ENCODE results near the gene MBD5.

The MBD5 gene

DNA sequence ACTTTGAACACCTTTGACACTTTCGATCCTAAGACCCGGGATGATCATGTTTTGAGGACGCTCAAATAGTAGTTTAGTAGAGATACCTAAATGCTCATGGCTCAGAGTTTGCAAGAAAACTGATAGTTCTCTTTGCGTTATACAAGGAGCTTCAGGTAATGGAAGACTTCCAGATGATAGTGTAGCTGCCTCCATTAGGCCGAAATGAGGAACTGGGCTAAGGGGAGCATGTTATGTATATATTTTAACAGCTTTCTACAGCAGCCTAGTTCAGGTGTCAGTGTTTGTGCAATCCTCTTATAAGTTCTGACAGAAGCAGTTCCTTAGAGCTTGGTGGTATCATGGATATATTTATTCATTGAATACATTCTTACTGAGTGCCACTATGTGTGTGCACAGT is 496.9 kb downstream of the MBD5 start:
- TF ChIP-seq CEBPB (IDR thresholded peaks at IDR 0.05) (no peak), ZBTB7A (IDR thresholded peaks at IDR 0.05; ENCODE audit: low read depth) (no peak), REST (IDR thresholded peaks at IDR 0.05; ENCODE audit: low read depth) (no peak), TAF1 (IDR thresholded peaks at IDR 0.05; ENCODE audit: low read depth) (no peak), EP300 (IDR thresholded peaks at IDR 0.05; ENCODE audit: borderline replicate concordance) (no peak), YY1 (IDR thresholded peaks at IDR 0.05; ENCODE audit: low read depth) (no peak), RAD21 (IDR thresholded peaks at IDR 0.05; ENCODE audit: low read depth) (no peak), CREB1 (IDR thresholded peaks at IDR 0.05; ENCODE audit: low read depth) (no peak), EGR1 (IDR thresholded peaks at IDR 0.05) (no peak), TEAD4 (IDR thresholded peaks at IDR 0.05) (no peak)
- TF ChIP-seq, protein P1, sequence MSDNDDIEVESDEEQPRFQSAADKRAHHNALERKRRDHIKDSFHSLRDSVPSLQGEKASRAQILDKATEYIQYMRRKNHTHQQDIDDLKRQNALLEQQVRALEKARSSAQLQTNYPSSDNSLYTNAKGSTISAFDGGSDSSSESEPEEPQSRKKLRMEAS (IDR thresholded peaks at IDR 0.05), result no peak

DNA sequence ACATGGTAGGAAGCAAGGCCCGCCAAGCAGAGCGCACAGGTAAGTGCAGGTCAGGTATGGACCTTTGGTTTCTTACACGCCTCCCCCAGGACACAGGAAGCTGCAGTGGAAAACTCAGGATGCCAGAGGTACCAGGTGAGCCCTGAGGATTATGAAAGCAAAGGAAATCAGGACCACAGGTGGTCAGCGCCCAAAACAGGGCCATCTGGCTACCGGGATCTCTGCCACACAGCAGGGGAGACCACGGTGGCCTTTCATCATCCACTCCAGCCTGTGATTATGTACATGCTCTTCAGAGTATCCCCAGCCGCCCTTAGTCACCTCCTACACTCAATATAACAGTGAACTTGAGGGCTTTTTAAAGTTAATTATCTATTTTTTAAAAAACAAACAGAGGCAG is 498.1 kb downstream of the MBD5 start:
- TF ChIP-seq, protein P2, sequence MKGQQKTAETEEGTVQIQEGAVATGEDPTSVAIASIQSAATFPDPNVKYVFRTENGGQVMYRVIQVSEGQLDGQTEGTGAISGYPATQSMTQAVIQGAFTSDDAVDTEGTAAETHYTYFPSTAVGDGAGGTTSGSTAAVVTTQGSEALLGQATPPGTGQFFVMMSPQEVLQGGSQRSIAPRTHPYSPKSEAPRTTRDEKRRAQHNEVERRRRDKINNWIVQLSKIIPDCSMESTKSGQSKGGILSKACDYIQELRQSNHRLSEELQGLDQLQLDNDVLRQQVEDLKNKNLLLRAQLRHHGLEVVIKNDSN (IDR thresholded peaks at IDR 0.05), result no peak
- TF ChIP-seq, protein P1 (IDR thresholded peaks at IDR 0.05), result no peak
- no peak for TF ChIP-seq EGR1 (IDR thresholded peaks at IDR 0.05)
- no peak for TF ChIP-seq RAD21 (IDR thresholded peaks at IDR 0.05; ENCODE audit: low read depth)
- no peak for TF ChIP-seq TEAD4 (IDR thresholded peaks at IDR 0.05)
- no peak for TF ChIP-seq FOXM1 (IDR thresholded peaks at IDR 0.05; ENCODE audit: borderline replicate concordance, low read depth)
- no peak for TF ChIP-seq CEBPB (IDR thresholded peaks at IDR 0.05)
- no peak for TF ChIP-seq NFIC (IDR thresholded peaks at IDR 0.05)
- no peak for TF ChIP-seq TAF1 (IDR thresholded peaks at IDR 0.05; ENCODE audit: low read depth)
- TF ChIP-seq CREB1 (IDR thresholded peaks at IDR 0.05; ENCODE audit: low read depth), result no peak
- TF ChIP-seq EP300 (IDR thresholded peaks at IDR 0.05; ENCODE audit: borderline replicate concordance), result no peak
- TF ChIP-seq ZBTB7A (IDR thresholded peaks at IDR 0.05; ENCODE audit: low read depth), result no peak

DNA sequence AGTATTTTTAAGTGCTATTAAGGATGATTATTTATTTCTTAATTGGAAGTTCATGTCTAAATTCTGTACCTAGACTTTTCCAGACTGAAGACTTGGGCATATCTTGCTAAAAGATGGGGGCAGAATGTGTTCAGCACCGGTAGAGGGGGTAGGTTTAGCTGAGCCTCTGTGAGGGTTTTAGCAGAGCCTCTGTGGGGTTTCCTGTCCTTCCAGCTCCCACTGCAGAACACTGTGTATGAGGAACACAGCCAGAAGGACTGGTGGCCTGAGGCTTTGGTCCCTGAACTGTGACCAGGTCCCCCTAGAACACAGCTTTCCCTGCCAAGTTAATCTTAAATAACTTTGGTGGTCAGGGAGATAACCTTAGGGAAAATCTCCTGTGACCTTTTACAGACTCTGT is 500.3 kb downstream of the MBD5 start:
- TF ChIP-seq EP300 (IDR thresholded peaks at IDR 0.05; ENCODE audit: borderline replicate concordance) (no peak), ZBTB7A (IDR thresholded peaks at IDR 0.05; ENCODE audit: low read depth) (no peak), FOXM1 (IDR thresholded peaks at IDR 0.05; ENCODE audit: borderline replicate concordance, low read depth) (no peak), TAF1 (IDR thresholded peaks at IDR 0.05; ENCODE audit: low read depth) (no peak)

DNA sequence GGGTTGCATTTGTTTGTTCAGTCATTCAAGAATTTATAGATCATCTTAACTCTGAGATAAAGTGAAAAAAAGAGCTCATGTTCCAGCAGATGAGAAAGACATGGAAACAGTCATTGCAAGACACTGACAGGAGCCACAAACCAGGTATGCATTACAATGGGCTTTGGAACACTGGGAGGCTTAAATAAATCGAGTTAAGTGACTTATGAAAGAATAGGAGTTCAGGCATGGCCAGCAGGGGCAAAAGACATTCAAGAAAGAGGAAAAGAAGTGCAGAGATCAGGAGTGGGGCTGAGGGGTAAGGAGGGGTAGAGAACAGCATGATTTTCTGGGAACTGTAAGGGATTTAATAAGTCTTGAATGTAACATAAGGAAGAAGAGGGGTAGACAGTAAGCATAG is 502.4 kb downstream of the MBD5 start:
- TF ChIP-seq, protein P2 (IDR thresholded peaks at IDR 0.05), result no peak
- TF ChIP-seq TCF12 (IDR thresholded peaks at IDR 0.05; ENCODE audit: low read depth) (no peak), ZBTB7A (IDR thresholded peaks at IDR 0.05; ENCODE audit: low read depth) (no peak), TAF1 (IDR thresholded peaks at IDR 0.05; ENCODE audit: low read depth) (no peak), RAD21 (IDR thresholded peaks at IDR 0.05; ENCODE audit: low read depth) (no peak), FOXM1 (IDR thresholded peaks at IDR 0.05; ENCODE audit: borderline replicate concordance, low read depth) (no peak), CREB1 (IDR thresholded peaks at IDR 0.05; ENCODE audit: low read depth) (no peak), EP300 (IDR thresholded peaks at IDR 0.05; ENCODE audit: borderline replicate concordance) (no peak), TEAD4 (IDR thresholded peaks at IDR 0.05) (no peak), EGR1 (IDR thresholded peaks at IDR 0.05) (no peak), REST (IDR thresholded peaks at IDR 0.05; ENCODE audit: low read depth) (no peak), CEBPB (IDR thresholded peaks at IDR 0.05) (no peak), NFIC (IDR thresholded peaks at IDR 0.05) (no peak)
- TF ChIP-seq, protein P1 (IDR thresholded peaks at IDR 0.05), result no peak

DNA sequence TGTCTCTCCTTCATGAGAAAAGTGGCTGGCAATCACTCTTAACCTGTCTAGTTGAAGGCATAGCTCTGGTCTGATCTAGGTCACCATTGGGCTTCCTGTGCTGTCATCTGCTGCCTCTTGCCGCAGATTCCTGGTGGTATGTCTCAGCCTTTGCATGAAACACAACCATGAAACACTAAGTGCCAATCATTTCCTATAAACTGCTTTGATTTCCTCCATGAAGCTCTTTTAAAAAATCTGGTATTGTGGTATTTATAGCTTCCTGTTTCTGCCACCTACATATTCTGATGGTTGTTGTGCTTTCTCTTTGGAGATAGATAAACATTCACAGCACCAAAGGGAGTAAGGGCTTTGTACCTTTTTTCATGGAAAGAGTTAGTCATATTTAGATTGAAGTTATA is 503.6 kb downstream of the MBD5 start:
- no peak for TF ChIP-seq TEAD4 (IDR thresholded peaks at IDR 0.05)
- TF ChIP-seq EP300 (IDR thresholded peaks at IDR 0.05; ENCODE audit: borderline replicate concordance), result no peak
- TF ChIP-seq, protein P1 (IDR thresholded peaks at IDR 0.05), result no peak
- no peak for TF ChIP-seq YY1 (IDR thresholded peaks at IDR 0.05; ENCODE audit: low read depth)
- TF ChIP-seq ZBTB7A (IDR thresholded peaks at IDR 0.05; ENCODE audit: low read depth), result no peak
- no peak for TF ChIP-seq TCF12 (IDR thresholded peaks at IDR 0.05; ENCODE audit: low read depth)
- TF ChIP-seq, protein P2 (IDR thresholded peaks at IDR 0.05), result no peak
- no peak for TF ChIP-seq CEBPB (IDR thresholded peaks at IDR 0.05)
- no peak for TF ChIP-seq REST (IDR thresholded peaks at IDR 0.05; ENCODE audit: low read depth)
- no peak for TF ChIP-seq RAD21 (IDR thresholded peaks at IDR 0.05; ENCODE audit: low read depth)
- TF ChIP-seq NFIC (IDR thresholded peaks at IDR 0.05), result no peak
